LNCAP (cell line): ENCODE results near the gene ABCC5.

Experiments used
- CTCF ChIP-seq: fragments of 450-650 bp; IDR thresholded peaks from 2 replicates; pipeline ENCODE4 v1.5.1; 2017; ENCODE audit warnings: mild to moderate bottlenecking

Gene ABCC5

GRCh38 chr3:183911763-183912506 lies 105.7 kb downstream of the ABCC5 start:
- TF ChIP-seq CTCF: no peak

- TF ChIP-seq CTCF: no peak
Measured at GRCh38 chr3:183911087-183911486, 106.6 kb downstream of the ABCC5 start.

GRCh38 chr3:183909030-183909600 lies 108.6 kb downstream of the ABCC5 start:
- TF ChIP-seq CTCF: no peak

- no peak for TF ChIP-seq CTCF
Measured at GRCh38 chr3:183907911-183908331, 109.8 kb downstream of the ABCC5 start.

- TF ChIP-seq CTCF: no peak
Measured at GRCh38 chr3:183907176-183907575, 110.5 kb downstream of the ABCC5 start.

GRCh38 chr3:183906234-183906921 lies 111.3 kb downstream of the ABCC5 start:
- TF ChIP-seq CTCF: no peak

GRCh38 chr3:183904833-183905780 lies 112.6 kb downstream of the ABCC5 start:
- TF ChIP-seq CTCF: no peak
